Fibroblast of villous mesenchyme (primary cell): ENCODE measurements around the gene RANBP3. TPM values are rescaled to one million over a fixed set of nuclear protein-coding genes. Genes with fewer than 3 reads are reported as not detected.
"Not testable (repeated sequence)": the region's sequence is repeated elsewhere in the genome, so short reads cannot be mapped to it uniquely, and the experiment has no call there.

ENCODE experiments used
- DNase-seq: peaks from one replicate; pipeline ENCODE4 v3.0.0-alpha.2; 2010; ENCODE audit warnings: low read depth
- H3K4me3 ChIP-seq: 2 replicates; pipeline ENCODE4 v1.5.1; 2011; ENCODE audit warnings: low read depth, mild to moderate bottlenecking, low read length
- total RNA-seq: library from RNA; depleted of rRNA; stranded (reverse); fragments of >200 nt; gene quantifications from 2 replicates; pipeline ENCODE4 v1.2.3, GENCODE V29; 2012
- TF ChIP-seq, protein P1 (sequence below): IDR thresholded peaks from 2 replicates; pipeline ENCODE4 v1.5.1; 2012; ENCODE audit warnings: low read depth, mild to moderate bottlenecking, low read length; ENCODE audit not compliant: insufficient read depth

Gene RANBP3
- total RNA-seq, 1 donor = 45.8 TPM

GRCh38 chr19:6006896-6007295 lies 29.0 kb upstream of the RANBP3 start:
- H3K4me3 ChIP-seq = no peak overlapping the region
- DNase-seq = no peak
- TF ChIP-seq, protein P1, sequence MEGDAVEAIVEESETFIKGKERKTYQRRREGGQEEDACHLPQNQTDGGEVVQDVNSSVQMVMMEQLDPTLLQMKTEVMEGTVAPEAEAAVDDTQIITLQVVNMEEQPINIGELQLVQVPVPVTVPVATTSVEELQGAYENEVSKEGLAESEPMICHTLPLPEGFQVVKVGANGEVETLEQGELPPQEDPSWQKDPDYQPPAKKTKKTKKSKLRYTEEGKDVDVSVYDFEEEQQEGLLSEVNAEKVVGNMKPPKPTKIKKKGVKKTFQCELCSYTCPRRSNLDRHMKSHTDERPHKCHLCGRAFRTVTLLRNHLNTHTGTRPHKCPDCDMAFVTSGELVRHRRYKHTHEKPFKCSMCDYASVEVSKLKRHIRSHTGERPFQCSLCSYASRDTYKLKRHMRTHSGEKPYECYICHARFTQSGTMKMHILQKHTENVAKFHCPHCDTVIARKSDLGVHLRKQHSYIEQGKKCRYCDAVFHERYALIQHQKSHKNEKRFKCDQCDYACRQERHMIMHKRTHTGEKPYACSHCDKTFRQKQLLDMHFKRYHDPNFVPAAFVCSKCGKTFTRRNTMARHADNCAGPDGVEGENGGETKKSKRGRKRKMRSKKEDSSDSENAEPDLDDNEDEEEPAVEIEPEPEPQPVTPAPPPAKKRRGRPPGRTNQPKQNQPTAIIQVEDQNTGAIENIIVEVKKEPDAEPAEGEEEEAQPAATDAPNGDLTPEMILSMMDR = no peak

DNA sequence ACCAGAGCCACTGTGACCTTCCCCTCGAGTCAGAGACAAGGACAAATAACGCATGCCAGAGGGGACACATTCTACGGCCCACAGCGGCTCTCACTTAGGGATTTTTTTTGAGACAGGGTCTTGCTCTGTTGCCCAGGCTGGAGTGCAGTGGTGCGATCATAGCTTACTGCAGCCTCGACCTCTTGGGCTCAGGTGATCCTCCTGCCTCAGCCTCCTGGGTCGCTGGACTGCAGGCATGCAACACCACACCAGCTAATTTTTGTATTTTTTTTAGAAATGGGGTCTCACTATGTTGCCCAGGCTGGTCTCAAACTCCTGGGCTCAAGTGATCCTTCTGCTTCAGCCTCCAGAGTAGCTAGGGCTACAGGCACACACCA lies 28.1 kb upstream of the RANBP3 start:
- not testable (repeated sequence) for DNase-seq, H3K4me3 ChIP-seq

- TF ChIP-seq, protein P1 = no peak
- DNase-seq = no peak
- no peak overlapping the region for H3K4me3 ChIP-seq
Measured at GRCh38 chr19:6005321-6006069, 27.6 kb upstream of the RANBP3 start.

GRCh38 chr19:6003976-6004375 lies 26.0 kb upstream of the RANBP3 start:
- TF ChIP-seq, protein P1 = no peak
- H3K4me3 ChIP-seq = no peak overlapping the region
- no peak for DNase-seq

GRCh38 chr19:6002591-6002990 lies 24.7 kb upstream of the RANBP3 start:
- TF ChIP-seq, protein P1 = no peak
- no peak overlapping the region for H3K4me3 ChIP-seq
- DNase-seq = no peak

DNA sequence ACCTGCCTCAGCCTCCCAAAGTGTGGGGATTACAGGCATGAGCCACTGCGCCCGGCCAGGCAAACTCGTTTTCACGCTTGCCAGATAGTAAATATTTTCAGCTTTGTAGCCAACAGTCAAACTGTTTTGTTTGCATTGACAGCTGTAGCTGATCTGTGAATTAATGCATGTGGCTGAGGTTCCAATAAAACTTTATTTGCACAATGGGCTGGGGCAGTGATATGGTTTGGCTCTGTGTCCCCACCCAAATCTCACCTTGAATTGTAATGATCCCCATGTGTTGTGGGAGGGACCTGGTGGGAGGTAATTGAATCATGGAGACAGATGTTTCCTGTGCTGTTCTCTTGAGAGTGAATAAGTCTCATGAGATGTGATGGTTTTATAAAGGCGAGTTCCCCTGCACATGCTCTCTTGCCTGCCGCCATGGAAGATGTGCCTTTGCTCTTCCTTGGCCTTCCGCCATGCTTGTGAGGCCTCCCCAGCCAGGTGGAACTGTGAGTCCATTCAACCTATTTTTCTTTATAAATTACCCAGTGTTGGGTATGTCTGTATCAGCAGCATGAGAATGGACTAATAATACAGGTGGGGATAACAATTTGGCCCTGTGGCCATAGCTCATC lies 22.4 kb upstream of the RANBP3 start:
- TF ChIP-seq, protein P1 = no peak
- H3K4me3 ChIP-seq = no peak overlapping the region
- DNase-seq = no peak

GRCh38 chr19:5999693-6000092 lies 21.8 kb upstream of the RANBP3 start:
- no peak for DNase-seq
- no peak overlapping the region for H3K4me3 ChIP-seq
- TF ChIP-seq, protein P1 = no peak
